Neuronal stem cell (in vitro differentiated cells): ENCODE data around the gene ETV7.
A peak's percentile ranks its signal among the peaks of the same experiment; 100 is the strongest.

Experiments used
- DNase-seq: peaks from one replicate; pipeline ENCODE4 v3.0.0-alpha.2; 2013; ENCODE audit warnings: low spot score
- H2AFZ ChIP-seq: one replicate; pipeline ENCODE4 v1.6.1; 2013; ENCODE audit warnings: mild to moderate bottlenecking, low read length, inconsistent platforms
- H2AK5ac ChIP-seq: 2 replicates; pipeline ENCODE4 v1.6.1; 2013; ENCODE audit warnings: low read depth, mild to moderate bottlenecking, inconsistent platforms, low read length, moderate library complexity, mixed read lengths
- H2BK120ac ChIP-seq: 2 replicates; pipeline ENCODE4 v1.6.1; 2013; ENCODE audit warnings: low read depth, mild to moderate bottlenecking, inconsistent platforms, low read length, moderate library complexity, mixed read lengths
- H2BK12ac ChIP-seq: one replicate; pipeline ENCODE4 v1.6.1; 2013; ENCODE audit warnings: low read length, inconsistent platforms
- H2BK15ac ChIP-seq: 2 replicates; pipeline ENCODE4 v1.6.1; 2013; ENCODE audit warnings: mild to moderate bottlenecking, low read length, inconsistent platforms, mixed read lengths
- H2BK5ac ChIP-seq: one replicate; pipeline ENCODE4 v1.6.1; 2013; ENCODE audit warnings: inconsistent platforms, mild to moderate bottlenecking, low read length, moderate library complexity
- H3K14ac ChIP-seq: one replicate; pipeline ENCODE4 v1.6.1; 2013; ENCODE audit warnings: low read length, inconsistent platforms
- H3K18ac ChIP-seq: 2 replicates; pipeline ENCODE4 v1.6.1; 2013; ENCODE audit warnings: low read length, inconsistent platforms
- H3K23ac ChIP-seq: 2 replicates; pipeline ENCODE4 v1.6.1; 2013; ENCODE audit warnings: low read depth, mild to moderate bottlenecking, mixed read lengths, low read length, inconsistent platforms; ENCODE audit not compliant: poor library complexity
- H3K27ac ChIP-seq: replicated peaks from 3 replicates; pipeline ENCODE4 v1.5.1; 2013; ENCODE audit warnings: low read length, inconsistent platforms
- H3K27me3 ChIP-seq, 3 experiments: 2 replicates each; pipeline ENCODE4 v1.6.1; 2013; ENCODE audit warnings: low read length in 3 of 3, mild to moderate bottlenecking in 2 of 3, inconsistent platforms in 1 of 3, low read depth in 1 of 3, mixed read lengths in 1 of 3, moderate library complexity in 1 of 3; ENCODE audit not compliant: control insufficient read depth in 3 of 3, insufficient read depth in 3 of 3
- H3K36me3 ChIP-seq, 2 donors: replicated peaks in 1 of 2; 2 replicates each; pipeline ENCODE4 v1.6.1; 2013; ENCODE audit warnings: low read length in 2 of 2; ENCODE audit not compliant: control insufficient read depth in 2 of 2, insufficient read depth in 2 of 2
- H3K4ac ChIP-seq: 2 replicates; pipeline ENCODE4 v1.6.1; 2013; ENCODE audit warnings: inconsistent platforms, mild to moderate bottlenecking, low read length, moderate library complexity
- H3K4me1 ChIP-seq, 2 donors: 1 replicate in 1 of 2; 2 replicates in 1 of 2; pipeline ENCODE4 v1.6.1; 2013; ENCODE audit warnings: low read length in 2 of 2, low read depth in 1 of 2; ENCODE audit not compliant: control insufficient read depth in 2 of 2, insufficient read depth in 1 of 2
- H3K4me2 ChIP-seq: one replicate; pipeline ENCODE4 v1.6.1; 2013; ENCODE audit warnings: mild to moderate bottlenecking, low read length, inconsistent platforms; ENCODE audit not compliant: insufficient read depth, poor library complexity, severe bottlenecking
- H3K4me3 ChIP-seq, 2 donors: 2 replicates each; pipeline ENCODE4 v1.5.1; 2013; ENCODE audit warnings: low read length in 2 of 2, mild to moderate bottlenecking in 2 of 2, inconsistent platforms in 1 of 2, moderate library complexity in 1 of 2
- H3K79me1 ChIP-seq: one replicate; pipeline ENCODE4 v1.6.1; 2013; ENCODE audit warnings: low read depth, mild to moderate bottlenecking, inconsistent platforms, low read length, moderate library complexity
- H3K9ac ChIP-seq: one replicate; pipeline ENCODE4 v1.6.1; 2013; ENCODE audit warnings: mild to moderate bottlenecking, low read depth, low read length, inconsistent platforms; ENCODE audit not compliant: poor library complexity
- H3K9me3 ChIP-seq, 2 donors: replicated peaks in 1 of 2; 2 replicates each; pipeline versions ENCODE3 to v1.6.1; 2013; ENCODE audit warnings: low read length in 2 of 2, mild to moderate bottlenecking in 2 of 2, inconsistent platforms in 1 of 2, low read depth in 1 of 2, mixed read lengths in 1 of 2, moderate library complexity in 1 of 2; ENCODE audit not compliant: control insufficient read depth in 2 of 2, insufficient read depth in 1 of 2
- H4K8ac ChIP-seq: one replicate; pipeline ENCODE4 v1.6.1; 2013; ENCODE audit warnings: low read depth, mild to moderate bottlenecking, inconsistent platforms, low read length, moderate library complexity
- H4K91ac ChIP-seq: one replicate; pipeline ENCODE4 v1.6.1; 2013; ENCODE audit warnings: low read length, low read depth, mild to moderate bottlenecking, inconsistent platforms; ENCODE audit not compliant: poor library complexity
- WGBS, 2 donors: extraction: QIAGEN DNeasy Blood & Tissue Kit; methylation state at CpG; one replicate each; pipeline ENCODE4 v1.1.7; 2013; ENCODE audit warnings: missing lambda C conversion rate in 2 of 2, mixed read lengths in 1 of 2; ENCODE audit not compliant: insufficient read length in 2 of 2, insufficient replicate concordance in 1 of 2; ENCODE audit errors: extremely low coverage in 2 of 2; 5-methylcytosine and 5-hydroxymethylcytosine counted together

ETV7 gene

DNA sequence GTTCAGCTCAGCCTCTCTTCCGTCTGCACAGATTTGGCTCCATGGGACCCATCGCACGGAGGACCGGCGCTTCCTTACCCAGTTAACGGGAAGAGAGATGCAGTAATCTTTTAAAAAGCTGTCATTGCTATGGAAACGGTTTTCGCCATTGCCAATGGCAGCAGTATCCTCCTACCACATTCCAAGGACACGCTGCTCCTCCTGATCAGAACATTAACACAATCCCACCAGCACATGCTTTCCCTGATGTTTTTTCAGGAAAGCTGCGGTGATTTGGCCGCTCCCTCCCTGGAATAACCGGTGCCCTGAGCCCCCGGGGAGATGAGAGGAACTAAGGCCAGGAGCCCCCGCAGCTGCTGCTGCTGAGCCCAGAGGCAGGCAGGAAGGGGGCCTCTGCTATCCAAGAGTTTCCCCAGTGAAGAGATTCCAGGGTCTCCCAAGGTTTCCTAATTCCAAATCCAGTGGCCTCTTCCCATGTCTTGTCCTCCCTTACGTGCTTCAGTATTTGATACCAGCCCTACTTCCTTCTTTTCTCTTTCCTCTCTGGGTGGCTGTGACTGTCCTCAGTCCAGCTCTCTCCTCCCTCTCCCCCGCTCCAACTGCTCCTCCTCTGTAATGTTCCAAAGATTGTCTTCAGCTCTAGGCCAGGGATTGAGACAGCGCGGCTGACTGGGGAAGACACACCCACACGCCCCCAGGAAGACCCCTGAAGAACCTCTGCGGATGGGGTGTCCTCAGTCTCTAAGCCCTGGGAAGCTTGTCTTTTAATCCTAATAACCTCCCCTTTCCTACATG lies 53.3 kb downstream of the ETV7 start:
- no peaks in the 10 kb centered on the region for H3K36me3 ChIP-seq
- no peak overlapping the region for H2BK12ac ChIP-seq
- no peak overlapping the region for H3K9ac ChIP-seq
- peaks cover 13 to 16% of the 10 kb centered on the region in 2 donors for H3K4me1 ChIP-seq
- H3K79me1 ChIP-seq = no peaks in the 10 kb centered on the region
- no peak overlapping the region for H4K91ac ChIP-seq
- no peak overlapping the region for H3K4me2 ChIP-seq
- H2AFZ ChIP-seq = no peak overlapping the region
- H4K8ac ChIP-seq = no peak overlapping the region
- no peaks in the 10 kb centered on the region for H3K9me3 ChIP-seq
- H2BK120ac ChIP-seq = no peak overlapping the region
- WGBS, 2 donors = no CpG with 5 or more reads among the region's 20 CpGs
- no peak overlapping the region for H3K27ac ChIP-seq
- DNase-seq = no peak
- no peak overlapping the region for H3K4ac ChIP-seq
- no peak overlapping the region for H3K14ac ChIP-seq
- no peak overlapping the region for H2BK5ac ChIP-seq
- no peak overlapping the region for H3K23ac ChIP-seq
- H3K4me3 ChIP-seq = no peak overlapping the region
- no peak overlapping the region for H3K18ac ChIP-seq
- peaks cover 0 to 46% (median 0%) of the 10 kb centered on the region in 3 experiments for H3K27me3 ChIP-seq
- H2AK5ac ChIP-seq = no peak overlapping the region
- no peak overlapping the region for H2BK15ac ChIP-seq

- Histone ChIP-seq H3K4me2 (no peak overlapping the region), H4K91ac (no peak overlapping the region), H3K27me3 (peaks cover 0 to 50% (median 0%) of the 10 kb centered on the region in 3 experiments), H2BK12ac (no peak overlapping the region), H3K23ac (no peak overlapping the region), H2AK5ac (no peak overlapping the region), H3K27ac (no peak overlapping the region), H3K4me1 (peaks cover 15 to 16% of the 10 kb centered on the region in 2 donors), H3K9ac (no peak overlapping the region), H3K79me1 (no peaks in the 10 kb centered on the region), H4K8ac (no peak overlapping the region), H3K4me3 (no peak overlapping the region), H3K36me3 (no peaks in the 10 kb centered on the region), H3K4ac (no peak overlapping the region), H2BK5ac (no peak overlapping the region), H3K14ac (no peak overlapping the region), H2BK15ac (no peak overlapping the region), H2BK120ac (no peak overlapping the region), H3K9me3 (no peaks in the 10 kb centered on the region), H3K18ac (no peak overlapping the region), H2AFZ (no peak overlapping the region)
- no peak for DNase-seq
- no CpG with 5 or more reads among the region's 8 CpGs for WGBS, 2 donors
Measured at GRCh38 chr6:36333171-36333895, 54.1 kb downstream of the ETV7 start.

GRCh38 chr6:36331381-36331780 lies 56.1 kb downstream of the ETV7 start:
- Histone ChIP-seq H3K9me3 (no peaks in the 10 kb centered on the region), H3K79me1 (no peaks in the 10 kb centered on the region), H2AFZ (no peak overlapping the region), H2BK12ac (no peak overlapping the region), H4K91ac (no peak overlapping the region), H3K4me2 (no peak overlapping the region), H3K4me1 (peaks cover 19 to 32% of the 10 kb centered on the region in 2 donors), H3K9ac (no peak overlapping the region), H3K23ac (no peak overlapping the region), H3K27ac (no peak overlapping the region), H2AK5ac (no peak overlapping the region), H3K27me3 (peaks cover 0 to 50% (median 0%) of the 10 kb centered on the region in 3 experiments), H3K14ac (no peak overlapping the region), H4K8ac (no peak overlapping the region), H2BK120ac (no peak overlapping the region), H3K4ac (no peak overlapping the region), H3K4me3 (no peak overlapping the region), H3K18ac (no peak overlapping the region), H2BK5ac (no peak overlapping the region), H3K36me3 (no peaks in the 10 kb centered on the region), H2BK15ac (no peak overlapping the region)
- no CpG with 5 or more reads among the region's 6 CpGs for WGBS, 2 donors
- DNase-seq = no peak

- peak overlapping the region; percentile 24 for H2BK12ac ChIP-seq
- peaks cover 23 to 42% of the 10 kb centered on the region in 2 donors for H3K4me1 ChIP-seq
- no peak overlapping the region for H4K91ac ChIP-seq
- no peak overlapping the region for H4K8ac ChIP-seq
- no peak overlapping the region for H3K9ac ChIP-seq
- H2BK120ac ChIP-seq = no peak overlapping the region
- no peaks in the 10 kb centered on the region for H3K9me3 ChIP-seq
- no CpG with 5 or more reads among the region's 14 CpGs for WGBS, 2 donors
- H3K18ac ChIP-seq = peak overlapping the region; percentile 50
- H2BK5ac ChIP-seq = no peak overlapping the region
- DNase-seq = no peak
- H3K4me3 ChIP-seq = no peak overlapping the region
- H3K27ac ChIP-seq = no peak overlapping the region
- H2AK5ac ChIP-seq = peak overlapping the region; percentile 1
- no peak overlapping the region for H3K4me2 ChIP-seq
- H3K14ac ChIP-seq = no peak overlapping the region
- H2AFZ ChIP-seq = peak overlapping the region; percentile 83
- H2BK15ac ChIP-seq = peak overlapping the region; percentile 8
- no peaks in the 10 kb centered on the region for H3K36me3 ChIP-seq
- H3K4ac ChIP-seq = no peak overlapping the region
- H3K79me1 ChIP-seq = no peaks in the 10 kb centered on the region
- peaks cover 0 to 44% (median 0%) of the 10 kb centered on the region in 3 experiments for H3K27me3 ChIP-seq
- H3K23ac ChIP-seq = no peak overlapping the region
Measured at GRCh38 chr6:36330366-36330765, 57.1 kb downstream of the ETV7 start.
